H1 (cell line): ENCODE data around the gene GALNT17. TPM values are rescaled to one million over a fixed set of nuclear protein-coding genes. Genes with fewer than 3 reads are reported as not detected.

Source experiments
- JUN ChIP-seq: IDR thresholded peaks from 2 replicates; pipeline ENCODE4 v1.6.1; 2011; ENCODE audit warnings: low read depth, mild to moderate bottlenecking, improper control_type of control experiment, low read length
- MAFK ChIP-seq: IDR thresholded peaks from 2 replicates; pipeline ENCODE4 v1.6.1; 2012; ENCODE audit warnings: low read depth, mild to moderate bottlenecking, improper control_type of control experiment, low read length
- polyA plus RNA-seq, 7 experiments: library from polyadenylated mRNA; depleted of rRNA in 3 of 7; stranded (reverse) in 5 of 7; unstranded in 2 of 7; fragments of >200 nt in 5 of 7; fragments of 200-250 nt in 2 of 7; gene quantifications; 1 replicate in 5 of 7; 2 replicates in 1 of 7; 4 replicates in 1 of 7; pipeline versions ENCODE4 v1.2.1 to v1.2.3, GENCODE V29; 2011 to 2013; ENCODE audit warnings: missing spikeins in 2 of 7, mixed read lengths in 2 of 7
- total RNA-seq: library from RNA; stranded (reverse); fragmentation: NEBNext Ultra II Directional; extraction: Animal tissue kit (Norgen Biotek cat#: 25700); gene quantifications from 2 replicates; pipeline ENCODE4 v1.2.1, GENCODE V29; 2021
- TF ChIP-seq, protein P1 (sequence below): IDR thresholded peaks from 2 replicates; pipeline ENCODE4 v1.6.1; 2012; ENCODE audit warnings: low read length, inconsistent platforms

Gene GALNT17
- total and polyA plus RNA-seq, 2 of the 8 experiments (the other 6 are each of a cell fraction or from before 2014, with no cell fraction given) = 37.7 to 47.0 TPM

DNA sequence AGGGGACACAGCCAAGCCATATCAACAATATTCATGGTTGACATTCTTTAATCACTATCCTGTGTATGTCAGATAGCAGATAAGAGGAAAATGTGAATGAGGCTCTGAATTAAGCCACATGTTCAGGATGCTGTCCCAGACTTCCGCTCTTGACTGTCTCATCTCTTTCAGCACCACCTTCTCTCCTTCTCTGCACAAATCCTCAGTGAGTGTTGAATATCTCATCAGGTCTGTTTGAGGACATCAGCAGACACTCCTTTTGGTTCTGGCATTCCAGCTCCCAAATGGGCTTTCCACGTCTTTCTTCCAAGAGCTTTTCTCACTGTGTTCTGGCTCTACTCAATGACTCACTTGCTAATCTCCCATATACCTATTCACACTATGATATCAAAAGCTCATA is 321.7 kb downstream of the GALNT17 start (continued):
- TF ChIP-seq, protein P1, sequence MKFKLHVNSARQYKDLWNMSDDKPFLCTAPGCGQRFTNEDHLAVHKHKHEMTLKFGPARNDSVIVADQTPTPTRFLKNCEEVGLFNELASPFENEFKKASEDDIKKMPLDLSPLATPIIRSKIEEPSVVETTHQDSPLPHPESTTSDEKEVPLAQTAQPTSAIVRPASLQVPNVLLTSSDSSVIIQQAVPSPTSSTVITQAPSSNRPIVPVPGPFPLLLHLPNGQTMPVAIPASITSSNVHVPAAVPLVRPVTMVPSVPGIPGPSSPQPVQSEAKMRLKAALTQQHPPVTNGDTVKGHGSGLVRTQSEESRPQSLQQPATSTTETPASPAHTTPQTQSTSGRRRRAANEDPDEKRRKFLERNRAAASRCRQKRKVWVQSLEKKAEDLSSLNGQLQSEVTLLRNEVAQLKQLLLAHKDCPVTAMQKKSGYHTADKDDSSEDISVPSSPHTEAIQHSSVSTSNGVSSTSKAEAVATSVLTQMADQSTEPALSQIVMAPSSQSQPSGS = no peak
- no peak for TF ChIP-seq JUN
- no peak for TF ChIP-seq MAFK
